HepG2 (cell line): ENCODE results near the gene MTFR1L. TPM values are rescaled to one million over a fixed set of nuclear protein-coding genes. Genes with fewer than 3 reads are reported as not detected.

Experiments
- ARID2 ChIP-seq: sonication (generic); formaldehyde crosslinking; IDR thresholded peaks from 2 replicates; pipeline ENCODE4 v1.8.1; 2022; ENCODE audit warnings: mild to moderate bottlenecking, missing genetic modification reagents, borderline replicate concordance
- ASH2L ChIP-seq: fragments of 300-600, 200-600 bp; sonication (generic); IDR thresholded peaks from 2 replicates; pipeline ENCODE4 v1.7.0; 2017; ENCODE audit warnings: low read depth, mild to moderate bottlenecking, moderate library complexity, mixed read lengths, low read length; ENCODE audit not compliant: insufficient read length
- EP300 ChIP-seq, 3 experiments: sonication (generic) in 1 of 3; formaldehyde crosslinking in 1 of 3; IDR thresholded peaks; 2 replicates each; pipeline versions ENCODE4 v1.5.1 to v1.6.1; 2011 to 2020; ENCODE audit warnings: low read depth in 2 of 3, low read length in 2 of 3, borderline replicate concordance in 1 of 3, improper control_type of control experiment in 1 of 3, mild to moderate bottlenecking in 1 of 3, missing genetic modification reagents in 1 of 3, moderate library complexity in 1 of 3
- FIP1L1 ChIP-seq: fragments of 200-400 bp; formaldehyde crosslinking; IDR thresholded peaks from 2 replicates; pipeline ENCODE4 v1.6.1; 2018; ENCODE audit warnings: low read depth, mild to moderate bottlenecking, low read length, moderate library complexity, borderline replicate concordance; ENCODE audit not compliant: insufficient read depth
- FOXO1 ChIP-seq: sonication (generic); formaldehyde crosslinking; IDR thresholded peaks from 2 replicates; pipeline ENCODE4 v1.4.0; 2020; ENCODE audit warnings: missing genetic modification reagents
- GTF2F1 ChIP-seq: fragments of 150-350 bp; IDR thresholded peaks from 2 replicates; pipeline ENCODE4 v1.6.1; 2014; ENCODE audit warnings: low read length
- HOXA3 ChIP-seq: sonication (generic); formaldehyde crosslinking; IDR thresholded peaks from 2 replicates; pipeline ENCODE4 v1.5.0; 2020; ENCODE audit warnings: missing genetic modification reagents
- KDM2A ChIP-seq: sonication (generic); formaldehyde crosslinking; IDR thresholded peaks from 2 replicates; pipeline ENCODE4 v1.4.0; 2020; ENCODE audit warnings: low read depth, missing genetic modification reagents, borderline replicate concordance
- PHF21A ChIP-seq: sonication (generic); formaldehyde crosslinking; IDR thresholded peaks from 2 replicates; pipeline ENCODE4 v1.5.0; 2020; ENCODE audit warnings: mild to moderate bottlenecking, missing genetic modification reagents
- RELA ChIP-seq: sonication (generic); formaldehyde crosslinking; IDR thresholded peaks from 2 replicates; pipeline ENCODE4 v1.4.0; 2020; ENCODE audit warnings: missing genetic modification reagents
- RXRA ChIP-seq: sonication (generic); formaldehyde crosslinking; IDR thresholded peaks from 2 replicates; pipeline ENCODE4 v1.5.1; 2020; ENCODE audit warnings: missing genetic modification reagents
- TARDBP ChIP-seq: sonication (generic); formaldehyde crosslinking; IDR thresholded peaks from 2 replicates; pipeline ENCODE4 v1.8.0; 2022; ENCODE audit warnings: mild to moderate bottlenecking, missing genetic modification reagents
- TGIF2 ChIP-seq: IDR thresholded peaks from 2 replicates; pipeline ENCODE4 v1.6.1; 2016; ENCODE audit warnings: control low read depth, missing compliant biosample characterization
- YEATS4 ChIP-seq: sonication (generic); formaldehyde crosslinking; IDR thresholded peaks from 2 replicates; pipeline ENCODE4 v1.4.0; 2020; ENCODE audit warnings: missing genetic modification reagents, borderline replicate concordance
- ZBTB21 ChIP-seq: sonication (generic); formaldehyde crosslinking; IDR thresholded peaks from 2 replicates; pipeline ENCODE4 v1.4.0; 2020; ENCODE audit warnings: missing genetic modification reagents
- ZFP41 ChIP-seq: sonication (generic); formaldehyde crosslinking; IDR thresholded peaks from 2 replicates; pipeline ENCODE4 v1.4.0; 2020; ENCODE audit warnings: mild to moderate bottlenecking, missing genetic modification reagents, borderline replicate concordance
- ZKSCAN8 ChIP-seq: IDR thresholded peaks from 2 replicates; pipeline ENCODE4 v1.6.1; 2016; ENCODE audit warnings: borderline replicate concordance, missing genetic modification reagents, missing compliant biosample characterization
- ZNF224 ChIP-seq: sonication (generic); formaldehyde crosslinking; IDR thresholded peaks from 2 replicates; pipeline ENCODE4 v1.5.0; 2020; ENCODE audit warnings: mild to moderate bottlenecking, missing genetic modification reagents
- ZNF251 ChIP-seq: sonication (generic); formaldehyde crosslinking; IDR thresholded peaks from 2 replicates; pipeline ENCODE4 v1.9.0; 2021; ENCODE audit warnings: mild to moderate bottlenecking, missing genetic modification reagents
- ZNF749 ChIP-seq: sonication (generic); formaldehyde crosslinking; IDR thresholded peaks from 2 replicates; pipeline ENCODE4 v1.8.0; 2022; ENCODE audit warnings: mild to moderate bottlenecking, missing genetic modification reagents, moderate library complexity, borderline replicate concordance
- polyA plus RNA-seq, 8 experiments: library from polyadenylated mRNA; depleted of rRNA in 3 of 8; stranded (reverse) in 7 of 8; unstranded in 1 of 8; fragments of >200 nt; fragmentation: Illumina TruSeq in 4 of 8; extraction: Trizol in 4 of 8; gene quantifications; 2 replicates each; pipeline versions ENCODE4 v1.2.1 to v1.2.3, GENCODE V29; 2011 to 2016; ENCODE audit warnings: low read depth in 4 of 8, missing spikeins in 1 of 8, mixed read lengths in 1 of 8; ENCODE audit not compliant: insufficient read depth in 1 of 8
- total RNA-seq, 5 experiments: library from RNA; depleted of rRNA; stranded (reverse); fragments of >200 nt; fragmentation: Illumina TruSeq; extraction: Trizol; gene quantifications; 2 replicates each; pipeline ENCODE4 v1.2.3, GENCODE V29; 2016; ENCODE audit warnings: low read depth in 1 of 5
- TF ChIP-seq, protein P1 (sequence below): sonication (generic); formaldehyde crosslinking; IDR thresholded peaks from 2 replicates; pipeline ENCODE4 v1.5.0; 2020; ENCODE audit warnings: missing genetic modification reagents, mild to moderate bottlenecking, borderline replicate concordance
- TF ChIP-seq, protein P2 (sequence below): sonication (generic); formaldehyde crosslinking; IDR thresholded peaks from 2 replicates; pipeline ENCODE4 v1.5.0; 2020; ENCODE audit warnings: mild to moderate bottlenecking, low read depth, missing genetic modification reagents, borderline replicate concordance
- TF ChIP-seq, protein P3 (sequence below): sonication (generic); formaldehyde crosslinking; IDR thresholded peaks from 2 replicates; pipeline ENCODE4 v1.5.0; 2020; ENCODE audit warnings: mild to moderate bottlenecking, missing genetic modification reagents
- TF ChIP-seq, protein P4 (sequence below): sonication (generic); formaldehyde crosslinking; IDR thresholded peaks from 2 replicates; pipeline ENCODE4 v1.4.0; 2020; ENCODE audit warnings: missing genetic modification reagents

MTFR1L gene
- total and polyA plus RNA-seq, 2 of the 13 experiments (the other 11 are each of a cell fraction or from before 2014, with no cell fraction given), result 38.0 to 55.7 TPM

DNA sequence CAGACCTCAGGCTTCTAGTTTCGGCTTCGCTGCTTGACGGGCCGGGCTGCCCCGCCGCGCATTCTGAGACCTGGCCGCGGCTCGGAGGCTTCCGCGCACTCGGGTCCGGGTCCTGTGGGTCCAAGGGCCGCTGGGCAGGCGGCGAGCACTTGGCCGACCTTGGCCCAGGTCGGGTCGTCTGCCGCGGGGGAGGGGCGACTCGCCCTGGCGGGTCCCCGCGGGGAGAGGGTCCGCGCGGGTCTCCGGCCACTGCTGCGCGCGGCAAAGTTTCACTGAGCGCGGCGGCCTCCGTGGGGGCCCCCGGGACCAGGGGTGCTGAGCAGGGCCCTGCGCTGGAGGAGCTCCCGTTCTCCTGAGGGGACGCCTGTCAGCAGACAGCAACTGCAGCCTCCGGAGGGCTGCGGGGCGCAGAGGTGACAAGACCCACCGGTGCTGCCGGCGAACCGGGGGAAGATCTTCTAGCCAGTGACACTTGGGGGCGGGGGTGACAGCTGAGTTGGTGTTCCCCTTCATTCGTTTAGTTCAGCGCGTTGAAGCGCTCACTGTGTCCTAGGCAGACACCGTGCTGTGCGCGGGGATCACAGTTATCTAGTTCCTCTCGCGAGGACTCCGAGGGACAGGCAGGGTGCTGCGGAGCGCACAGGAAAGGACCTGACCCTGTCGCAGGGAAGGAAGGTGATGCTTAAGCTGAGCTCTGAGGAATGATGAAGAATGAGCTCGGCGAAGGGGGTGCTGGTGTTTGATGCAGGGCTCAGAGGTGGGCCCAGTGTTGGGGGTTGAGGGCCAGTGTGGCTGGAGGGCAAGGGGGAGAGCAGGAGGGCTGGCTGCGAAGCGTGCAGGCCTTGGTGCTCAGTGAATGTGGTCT, 725 bp downstream of the MTFR1L start (continued):
- TF ChIP-seq, protein P1, sequence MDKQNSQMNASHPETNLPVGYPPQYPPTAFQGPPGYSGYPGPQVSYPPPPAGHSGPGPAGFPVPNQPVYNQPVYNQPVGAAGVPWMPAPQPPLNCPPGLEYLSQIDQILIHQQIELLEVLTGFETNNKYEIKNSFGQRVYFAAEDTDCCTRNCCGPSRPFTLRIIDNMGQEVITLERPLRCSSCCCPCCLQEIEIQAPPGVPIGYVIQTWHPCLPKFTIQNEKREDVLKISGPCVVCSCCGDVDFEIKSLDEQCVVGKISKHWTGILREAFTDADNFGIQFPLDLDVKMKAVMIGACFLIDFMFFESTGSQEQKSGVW, result no peak
- TF ChIP-seq ARID2 (CRISPR knock-in tag) (no peak), PHF21A (CRISPR knock-in tag) (peak; percentile 10; the same call in 1 of the 2 replicates), RXRA (CRISPR knock-in tag) (peak; percentile 26), TARDBP (peak; percentile 67; the same call in 1 of the 2 replicates), KDM2A (CRISPR knock-in tag) (0 out of 2 replicates have a peak, but pooled peaks have one; percentile 0), GTF2F1 (no peak), HOXA3 (no peak), ZBTB21 (CRISPR knock-in tag) (no peak), ZNF749 (CRISPR knock-in tag) (no peak), EP300 (IDR thresholded peaks at IDR 0.05; ENCODE audit: low read depth in 2 of 2, low read length in 2 of 2) (no peak), EP300 (CRISPR knock-in tag; IDR thresholded peaks at IDR 0.05; ENCODE audit: borderline replicate concordance) (no peak), RELA (CRISPR knock-in tag) (0 out of 2 replicates have a peak, but pooled peaks have one; percentile 13), TGIF2 (no peak), ZNF251 (CRISPR knock-in tag) (no peak), FIP1L1 (no peak), ZFP41 (CRISPR knock-in tag) (no peak), ASH2L (peak; percentile 81), YEATS4 (peak; percentile 41; the same call in 1 of the 2 replicates), ZKSCAN8 (no peak), FOXO1 (CRISPR knock-in tag) (no peak), ZNF224 (CRISPR knock-in tag) (peak; percentile 78; the same call in 1 of the 2 replicates)
- TF ChIP-seq, protein P2, sequence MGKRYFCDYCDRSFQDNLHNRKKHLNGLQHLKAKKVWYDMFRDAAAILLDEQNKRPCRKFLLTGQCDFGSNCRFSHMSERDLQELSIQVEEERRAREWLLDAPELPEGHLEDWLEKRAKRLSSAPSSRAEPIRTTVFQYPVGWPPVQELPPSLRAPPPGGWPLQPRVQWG, result no peak
- TF ChIP-seq, protein P3, sequence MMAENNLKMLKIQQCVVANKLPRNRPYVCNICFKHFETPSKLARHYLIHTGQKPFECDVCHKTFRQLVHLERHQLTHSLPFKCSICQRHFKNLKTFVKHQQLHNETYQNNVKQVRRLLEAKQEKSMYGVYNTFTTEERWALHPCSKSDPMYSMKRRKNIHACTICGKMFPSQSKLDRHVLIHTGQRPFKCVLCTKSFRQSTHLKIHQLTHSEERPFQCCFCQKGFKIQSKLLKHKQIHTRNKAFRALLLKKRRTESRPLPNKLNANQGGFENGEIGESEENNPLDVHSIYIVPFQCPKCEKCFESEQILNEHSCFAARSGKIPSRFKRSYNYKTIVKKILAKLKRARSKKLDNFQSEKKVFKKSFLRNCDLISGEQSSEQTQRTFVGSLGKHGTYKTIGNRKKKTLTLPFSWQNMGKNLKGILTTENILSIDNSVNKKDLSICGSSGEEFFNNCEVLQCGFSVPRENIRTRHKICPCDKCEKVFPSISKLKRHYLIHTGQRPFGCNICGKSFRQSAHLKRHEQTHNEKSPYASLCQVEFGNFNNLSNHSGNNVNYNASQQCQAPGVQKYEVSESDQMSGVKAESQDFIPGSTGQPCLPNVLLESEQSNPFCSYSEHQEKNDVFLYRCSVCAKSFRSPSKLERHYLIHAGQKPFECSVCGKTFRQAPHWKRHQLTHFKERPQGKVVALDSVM (CRISPR knock-in tag), result no peak
- TF ChIP-seq, protein P4, sequence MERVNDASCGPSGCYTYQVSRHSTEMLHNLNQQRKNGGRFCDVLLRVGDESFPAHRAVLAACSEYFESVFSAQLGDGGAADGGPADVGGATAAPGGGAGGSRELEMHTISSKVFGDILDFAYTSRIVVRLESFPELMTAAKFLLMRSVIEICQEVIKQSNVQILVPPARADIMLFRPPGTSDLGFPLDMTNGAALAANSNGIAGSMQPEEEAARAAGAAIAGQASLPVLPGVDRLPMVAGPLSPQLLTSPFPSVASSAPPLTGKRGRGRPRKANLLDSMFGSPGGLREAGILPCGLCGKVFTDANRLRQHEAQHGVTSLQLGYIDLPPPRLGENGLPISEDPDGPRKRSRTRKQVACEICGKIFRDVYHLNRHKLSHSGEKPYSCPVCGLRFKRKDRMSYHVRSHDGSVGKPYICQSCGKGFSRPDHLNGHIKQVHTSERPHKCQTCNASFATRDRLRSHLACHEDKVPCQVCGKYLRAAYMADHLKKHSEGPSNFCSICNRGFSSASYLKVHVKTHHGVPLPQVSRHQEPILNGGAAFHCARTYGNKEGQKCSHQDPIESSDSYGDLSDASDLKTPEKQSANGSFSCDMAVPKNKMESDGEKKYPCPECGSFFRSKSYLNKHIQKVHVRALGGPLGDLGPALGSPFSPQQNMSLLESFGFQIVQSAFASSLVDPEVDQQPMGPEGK (CRISPR knock-in tag), result no peak
